ENCODE measurements around the gene FBXO22. TPM values are rescaled to one million over a fixed set of nuclear protein-coding genes. Genes with fewer than 3 reads are reported as not detected.

The FBXO22 gene
- total and polyA plus RNA-seq, 10 of the 15 experiments (the other 5 are each of a cell fraction or from before 2014, with no cell fraction given), result 15.2 to 110 (median 42.8) TPM

- TF ChIP-seq SKIL (IDR thresholded peaks at IDR 0.05; ENCODE audit: low read depth, poor library complexity, severe bottlenecking), result no peak
Observed at GRCh38 chr15:75884041-75884440, 19.6 kb upstream of the FBXO22 start (continued).

GRCh38 chr15:75887178-75887577 lies 16.5 kb upstream of the FBXO22 start:
- H2AFZ ChIP-seq (ENCODE audit: control insufficient read depth, low read depth, low read length), result no peak overlapping the region
- H3K36me3 ChIP-seq (ENCODE audit: control insufficient read depth in 2 of 2, insufficient read depth in 2 of 2, low read length in 1 of 2), result no peaks in the 10 kb centered on the region; a peak in 2 of 4 replicates
- intact Hi-C loops (cut with micrococcal nuclease; ENCODE audit: unreplicated experiment) (no loop called here), in situ Hi-C loops (cut with MboI) (no loop called here)
- H3K9ac ChIP-seq (ENCODE audit: control insufficient read depth, insufficient read depth, low read length), result no peak overlapping the region
- no peaks in the 10 kb centered on the region for H3K27me3 ChIP-seq (replicated peaks in 1 of 2; ENCODE audit: control insufficient read depth in 2 of 2, insufficient read depth in 2 of 2, low read length in 1 of 2)
- no peak for FAIRE-seq
- H4K20me1 ChIP-seq (ENCODE audit: control insufficient read depth, insufficient read depth), result no peaks in the 10 kb centered on the region
- CTCF ChIA-PET, result interaction anchor here (1.2 to 1.3 kb wide), 2 partner anchors 42 to 378 kb away, joined by 3 read pairs; no protein-coding TSS in a partner anchor
- RAD21 ChIA-PET (ENCODE audit: unreplicated experiment), result interaction anchor here (0.5 kb wide), 1 partner anchor 995 kb away, joined by 3 read pairs; no protein-coding TSS in a partner anchor
- 100% methylated on average over 1 of the region's 1 CpG for WGBS (ENCODE audit: insufficient coverage, insufficient replicate concordance, low lambda C conversion rate, missing lambda C conversion rate)
- no peaks in the 10 kb centered on the region for H3K9me3 ChIP-seq (replicated peaks; ENCODE audit: control insufficient read depth, insufficient read depth, low read length)
- BruUV-seq (replicated peaks), result no TSS peak
- H3K27ac ChIP-seq (ENCODE audit: control insufficient read depth, insufficient read depth), result no peak overlapping the region
- no peak overlapping the region for H3K4me3 ChIP-seq
- ATAC-seq, result no peak
- no peak for DNase-seq (ENCODE audit: low read depth, low spot score)
- POLR2A ChIA-PET, result interaction anchor here (0.5 kb wide), 1 partner anchor 22 kb away, joined by 3 read pairs; no protein-coding TSS in a partner anchor
- no peaks in the 10 kb centered on the region for H3K4me1 ChIP-seq (ENCODE audit: control insufficient read depth, insufficient read depth, low read length)
- H3K4me2 ChIP-seq (ENCODE audit: control insufficient read depth, insufficient read depth), result no peak overlapping the region
- H3K79me2 ChIP-seq (ENCODE audit: control insufficient read depth, insufficient read depth, low read length), result no peaks in the 10 kb centered on the region
- SMC1A ChIA-PET (ENCODE audit: uncharacterized antibody, unreplicated experiment), result interaction anchor here (0.6 to 0.7 kb wide), 3 partner anchors 11 to 581 kb away, joined by 3 read pairs; no protein-coding TSS in a partner anchor
- no peak for TF ChIP-seq JUND (IDR thresholded peaks at IDR 0.05; ENCODE audit: low read depth, low read length)
- no peak for TF ChIP-seq ZBTB40 (IDR thresholded peaks at IDR 0.05; ENCODE audit: borderline replicate concordance)
- TF ChIP-seq ZNF622 (IDR thresholded peaks at IDR 0.05), result no peak
- TF ChIP-seq NFXL1 (IDR thresholded peaks at IDR 0.05; ENCODE audit: borderline replicate concordance), result no peak
- TF ChIP-seq FOS (IDR thresholded peaks at IDR 0.05; ENCODE audit: borderline replicate concordance, extremely low read depth, insufficient read length), result no peak
- no peak for TF ChIP-seq HDAC2 (IDR thresholded peaks at IDR 0.05)
- no peak for TF ChIP-seq MTA3 (IDR thresholded peaks at IDR 0.05; ENCODE audit: borderline replicate concordance, low read length)
- no peak for TF ChIP-seq MYB (IDR thresholded peaks at IDR 0.05; ENCODE audit: borderline replicate concordance, low read depth, low read length)
- no peak for TF ChIP-seq ATF7 (IDR thresholded peaks at IDR 0.05; ENCODE audit: low read depth)
- TF ChIP-seq NR2C2 (IDR thresholded peaks at IDR 0.05; ENCODE audit: borderline replicate concordance, control insufficient read depth, insufficient read length, low read depth), result no peak
- no peak for TF ChIP-seq POU2F2 (IDR thresholded peaks at IDR 0.05; ENCODE audit: borderline replicate concordance, low read depth, low read length)
- no peak for TF ChIP-seq EZH2 (IDR thresholded peaks at IDR 0.05; ENCODE audit: borderline replicate concordance, control insufficient read depth, low read depth, low read length)
- TF ChIP-seq NKRF (conservative IDR thresholded peaks at IDR 0.05), result no peak
- no peak for TF ChIP-seq WRNIP1 (IDR thresholded peaks at IDR 0.05; ENCODE audit: borderline replicate concordance, low read depth, low read length)
